Measurements from ENCODE around the gene LILRA6. TPM values are rescaled to one million over a fixed set of nuclear protein-coding genes. Genes with fewer than 3 reads are reported as not detected.
"Not testable (repeated sequence)": the region's sequence is repeated elsewhere in the genome, so short reads cannot be mapped to it uniquely, and the experiment has no call there.

The LILRA6 gene
- total and polyA plus RNA-seq, 5 donors, result 1.00 to 3.9 (median 2.3) TPM

DNA sequence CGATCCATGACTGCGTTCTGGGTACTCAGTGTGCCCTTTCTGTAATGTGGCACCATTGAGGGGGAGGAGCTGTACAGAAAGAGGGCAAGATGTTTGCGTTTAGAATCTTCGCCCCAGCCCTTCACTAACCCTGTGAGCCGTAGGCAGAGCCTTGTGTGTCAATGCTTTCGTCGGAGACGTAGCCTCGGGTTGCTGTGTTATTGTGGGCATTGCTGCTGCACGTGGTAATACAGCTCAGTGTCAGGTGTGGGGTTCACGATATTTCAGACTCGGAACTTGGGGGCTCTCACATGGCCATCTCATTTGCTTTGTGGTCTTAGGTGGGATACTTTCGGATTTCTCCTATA, 35.8 kb downstream of the LILRA6 start:
- Histone ChIP-seq H3K4me1 (ENCODE audit: control insufficient read depth, insufficient read depth, low read length) (peaks cover 27% of the 10 kb centered on the region), H3K4me3 (ENCODE audit: low read length) (no peak overlapping the region), H3K27ac (ENCODE audit: low read length) (no peak overlapping the region), H3K9me3 (ENCODE audit: control insufficient read depth, low read length) (no peaks in the 10 kb centered on the region), H3K27me3 (ENCODE audit: control insufficient read depth, insufficient read depth) (no peaks in the 10 kb centered on the region)
- no peak for ATAC-seq
- WGBS, result 79% methylated on average over 13 of the region's 13 CpGs
- no peak for DNase-seq
- intact Hi-C loops (cut with DNase I), result no loop called here

DNA sequence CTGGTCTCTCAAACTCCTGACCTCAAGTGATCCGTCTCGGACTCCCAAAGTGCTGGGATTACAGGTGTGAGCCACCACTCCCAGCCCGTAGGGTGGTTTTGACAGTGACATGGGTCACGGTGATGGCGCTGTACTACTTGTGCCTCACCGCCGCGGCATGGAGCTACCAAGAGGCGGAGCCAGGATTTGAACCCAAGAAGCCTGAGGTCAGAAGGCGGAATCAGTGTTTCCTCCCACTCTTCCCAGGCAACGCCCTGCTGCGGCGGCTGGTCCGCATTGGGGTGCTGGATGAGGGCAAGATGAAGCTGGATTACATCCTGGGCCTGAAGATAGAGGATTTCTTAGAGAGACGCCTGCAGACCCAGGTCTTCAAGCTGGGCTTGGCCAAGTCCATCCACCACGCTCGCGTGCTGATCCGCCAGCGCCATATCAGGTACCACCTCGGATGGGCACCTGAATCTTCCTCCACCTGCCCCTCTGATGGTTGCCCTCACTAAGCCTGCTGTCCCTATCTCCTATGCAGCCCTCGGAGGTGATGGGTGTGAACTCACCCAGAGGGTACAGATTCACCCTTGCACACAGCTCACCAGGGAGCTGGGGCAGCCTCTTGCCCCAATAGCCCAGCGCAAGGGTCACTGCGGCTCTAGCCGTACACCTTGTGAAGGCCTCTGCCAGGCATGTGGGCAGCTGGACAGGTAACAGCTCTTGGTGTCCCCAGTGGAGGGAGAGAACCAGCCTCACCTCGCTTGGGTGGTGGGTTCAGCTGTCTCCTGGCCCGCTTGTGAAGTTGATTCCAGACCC, 36.4 kb downstream of the LILRA6 start:
- intact Hi-C loops (cut with DNase I), result no loop called here
- WGBS, result 89% methylated on average over 27 of the region's 27 CpGs
- DNase-seq (no peak), ATAC-seq (no peak)
- Histone ChIP-seq H3K4me1 (ENCODE audit: control insufficient read depth, insufficient read depth, low read length) (peaks cover 30% of the 10 kb centered on the region), H3K4me3 (ENCODE audit: low read length) (no peak overlapping the region), H3K9me3 (ENCODE audit: control insufficient read depth, low read length) (no peaks in the 10 kb centered on the region), H3K27me3 (ENCODE audit: control insufficient read depth, insufficient read depth) (no peaks in the 10 kb centered on the region), H3K27ac (ENCODE audit: low read length) (no peak overlapping the region)

DNA sequence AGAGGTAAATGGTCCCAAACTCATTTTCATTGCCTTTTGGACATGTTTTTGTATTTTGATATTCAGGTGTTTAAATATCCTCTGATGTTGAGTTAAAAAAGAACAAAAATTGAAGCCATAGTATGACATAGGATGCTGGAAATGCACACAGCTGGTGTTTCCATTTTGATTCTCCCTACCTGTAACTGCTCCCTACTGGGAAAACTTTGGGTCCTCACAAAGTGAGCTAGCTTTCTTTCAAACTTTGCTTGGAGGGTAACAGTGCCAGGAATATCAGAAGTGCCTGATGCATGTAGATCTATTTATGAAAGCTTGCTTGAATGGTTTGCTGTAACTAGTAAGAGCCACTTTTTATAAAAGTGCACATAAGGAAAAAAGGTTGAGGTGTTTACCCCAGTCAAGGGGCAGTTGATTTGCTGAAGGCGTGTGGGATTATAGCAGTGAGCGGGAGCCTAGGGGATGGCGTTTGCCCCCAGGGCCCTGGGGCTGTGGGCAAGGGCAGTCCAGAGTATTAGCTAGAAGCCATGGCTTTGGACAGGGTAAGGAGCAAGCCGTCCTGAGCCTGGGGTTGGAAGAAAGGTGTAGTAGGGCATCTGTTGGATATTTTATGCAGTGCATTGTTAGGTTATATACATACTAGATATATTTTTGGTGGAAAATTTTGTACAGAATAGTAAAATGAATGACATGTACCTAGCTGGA, 37.7 kb downstream of the LILRA6 start:
- H3K4me1 ChIP-seq (ENCODE audit: control insufficient read depth, insufficient read depth, low read length), result peaks cover 26% of the 10 kb centered on the region
- no peak overlapping the region for H3K4me3 ChIP-seq (ENCODE audit: low read length)
- ATAC-seq (no peak), DNase-seq (no peak)
- H3K9me3 ChIP-seq (ENCODE audit: control insufficient read depth, low read length), result no peaks in the 10 kb centered on the region
- H3K27me3 ChIP-seq (ENCODE audit: control insufficient read depth, insufficient read depth), result no peaks in the 10 kb centered on the region
- 71% methylated on average over 4 of the region's 4 CpGs for WGBS
- intact Hi-C loops (cut with DNase I), result no loop called here
- H3K27ac ChIP-seq (ENCODE audit: low read length), result no peak overlapping the region

DNA sequence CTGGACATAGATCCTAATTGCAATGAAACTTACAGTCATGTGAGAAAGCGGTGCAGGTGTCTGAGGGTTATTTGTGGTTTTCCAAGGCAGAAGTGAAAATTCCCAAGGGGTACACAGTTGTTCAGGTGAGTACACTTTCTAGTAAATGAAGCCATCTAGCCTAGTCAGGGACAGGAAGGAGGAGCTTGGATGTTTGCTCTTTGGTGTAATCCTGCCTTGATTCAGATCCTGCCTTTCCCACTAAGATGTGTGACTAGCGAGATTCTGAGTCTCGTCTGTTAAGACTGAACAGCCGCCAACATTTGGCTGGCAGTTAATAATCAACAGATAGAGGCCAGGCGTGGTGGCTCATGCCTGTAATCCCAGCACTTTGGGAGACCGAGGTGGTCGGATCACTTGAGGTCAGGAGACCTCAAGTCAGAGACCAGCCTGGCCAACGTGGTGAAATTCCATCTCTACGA, 39.4 kb downstream of the LILRA6 start:
- DNase-seq, result no peak
- Histone ChIP-seq H3K4me1 (ENCODE audit: control insufficient read depth, insufficient read depth, low read length) (peaks cover 14% of the 10 kb centered on the region), H3K9me3 (ENCODE audit: control insufficient read depth, low read length) (no peaks in the 10 kb centered on the region), H3K27me3 (ENCODE audit: control insufficient read depth, insufficient read depth) (no peaks in the 10 kb centered on the region), H3K4me3 (ENCODE audit: low read length) (no peak overlapping the region), H3K27ac (ENCODE audit: low read length) (no peak overlapping the region)
- intact Hi-C loops (cut with DNase I), result no loop called here
- no peak for ATAC-seq
- 51% methylated on average over 9 of the region's 9 CpGs for WGBS

DNA sequence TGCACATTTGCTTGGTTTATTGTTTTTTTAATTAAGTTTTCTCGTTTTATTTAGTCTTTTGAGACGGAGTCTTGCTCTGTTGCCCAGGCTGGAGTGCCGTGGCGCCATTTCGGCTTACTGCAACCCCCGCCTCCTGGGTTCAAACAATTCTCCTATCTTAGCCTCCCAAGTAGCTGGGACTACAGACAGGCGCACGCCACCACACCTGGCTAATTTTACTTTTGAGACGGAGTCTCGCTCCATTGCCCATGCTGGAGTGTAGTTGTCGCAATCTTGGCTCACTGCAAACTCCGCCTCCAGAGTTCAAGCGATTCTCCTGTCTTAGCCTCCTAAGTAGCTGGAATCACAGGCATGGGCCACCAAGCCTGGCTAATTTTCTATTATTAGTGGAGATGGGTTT, 40.6 kb downstream of the LILRA6 start:
- WGBS, result 69% methylated on average over 13 of the region's 13 CpGs
- Histone ChIP-seq H3K4me1 (ENCODE audit: control insufficient read depth, insufficient read depth, low read length) (peaks cover 14% of the 10 kb centered on the region), H3K27me3 (ENCODE audit: control insufficient read depth, insufficient read depth) (no peaks in the 10 kb centered on the region), H3K9me3 (ENCODE audit: control insufficient read depth, low read length) (no peaks in the 10 kb centered on the region), H3K4me3 (ENCODE audit: low read length) (peak overlapping the region; percentile 84), H3K27ac (ENCODE audit: low read length) (no peak overlapping the region)
- DNase-seq (no peak), ATAC-seq (no peak)
- intact Hi-C loops (cut with DNase I), result no loop called here

DNA sequence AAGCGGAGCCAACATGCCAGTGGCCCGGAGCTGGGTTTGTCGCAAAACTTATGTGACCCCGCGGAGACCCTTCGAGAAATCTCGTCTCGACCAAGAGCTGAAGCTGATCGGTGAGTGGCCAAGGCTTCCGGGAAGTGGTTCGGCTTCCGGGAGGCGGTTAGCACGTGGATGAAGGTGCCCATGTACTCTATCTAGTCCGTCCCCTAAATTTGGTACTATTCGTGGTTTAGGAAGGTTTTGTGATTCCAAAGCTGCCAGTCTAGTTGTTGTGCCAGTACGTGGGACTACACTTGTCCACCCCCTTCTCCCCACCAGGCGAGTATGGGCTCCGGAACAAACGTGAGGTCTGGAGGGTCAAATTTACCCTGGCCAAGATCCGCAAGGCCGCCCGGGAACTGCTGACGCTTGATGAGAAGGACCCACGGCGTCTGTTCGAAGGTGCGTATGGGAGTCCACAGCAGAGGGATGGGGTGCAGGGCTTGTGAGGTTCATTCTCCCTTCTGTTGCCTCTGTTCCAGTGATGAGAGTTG, 41.4 kb downstream of the LILRA6 start:
- peak overlapping the region; percentile 84 for H3K4me3 ChIP-seq (ENCODE audit: low read length)
- intact Hi-C loops (cut with DNase I), result no loop called here
- H3K27ac ChIP-seq (ENCODE audit: low read length), result peak overlapping the region; percentile 99
- H3K4me1 ChIP-seq (ENCODE audit: control insufficient read depth, insufficient read depth, low read length), result peaks cover 14% of the 10 kb centered on the region
- DNase-seq (peak in 2 of 3 donors; percentile 35 to 38), ATAC-seq (peak in 1 of 2 donors; percentile 7)
- 3% methylated on average over 28 of the region's 28 CpGs for WGBS
- no peaks in the 10 kb centered on the region for H3K27me3 ChIP-seq (ENCODE audit: control insufficient read depth, insufficient read depth)
- no peaks in the 10 kb centered on the region for H3K9me3 ChIP-seq (ENCODE audit: control insufficient read depth, low read length)

DNA sequence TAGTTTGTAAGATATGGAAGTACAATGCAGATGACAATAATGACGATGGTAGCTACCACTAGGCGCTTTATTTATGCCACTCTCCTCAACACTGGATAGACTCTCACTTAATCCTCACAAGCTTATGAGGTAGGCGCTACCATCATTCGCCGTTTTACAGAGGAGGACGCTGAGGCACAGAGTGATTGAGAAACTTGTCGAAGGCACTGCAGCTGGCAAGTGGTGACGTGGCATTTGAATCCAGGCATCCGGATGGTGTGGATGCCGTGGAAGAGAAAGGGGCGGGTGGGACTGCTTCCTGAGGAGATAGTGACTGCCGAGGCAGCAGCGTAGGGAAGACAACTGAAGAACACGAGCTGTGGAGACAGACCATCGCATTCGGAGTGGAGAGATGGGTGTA, 43.2 kb downstream of the LILRA6 start:
- DNase-seq, result peak in 1 of 3 donors; percentile 32
- Histone ChIP-seq H3K27ac (ENCODE audit: low read length) (no peak overlapping the region), H3K9me3 (ENCODE audit: control insufficient read depth, low read length) (no peaks in the 10 kb centered on the region), H3K27me3 (ENCODE audit: control insufficient read depth, insufficient read depth) (no peaks in the 10 kb centered on the region), H3K4me1 (ENCODE audit: control insufficient read depth, insufficient read depth, low read length) (peaks cover 14% of the 10 kb centered on the region), H3K4me3 (ENCODE audit: low read length) (no peak overlapping the region)
- intact Hi-C loops (cut with DNase I), result no loop called here
- WGBS, result 74% methylated on average over 16 of the region's 16 CpGs
- ATAC-seq, result no peak

DNA sequence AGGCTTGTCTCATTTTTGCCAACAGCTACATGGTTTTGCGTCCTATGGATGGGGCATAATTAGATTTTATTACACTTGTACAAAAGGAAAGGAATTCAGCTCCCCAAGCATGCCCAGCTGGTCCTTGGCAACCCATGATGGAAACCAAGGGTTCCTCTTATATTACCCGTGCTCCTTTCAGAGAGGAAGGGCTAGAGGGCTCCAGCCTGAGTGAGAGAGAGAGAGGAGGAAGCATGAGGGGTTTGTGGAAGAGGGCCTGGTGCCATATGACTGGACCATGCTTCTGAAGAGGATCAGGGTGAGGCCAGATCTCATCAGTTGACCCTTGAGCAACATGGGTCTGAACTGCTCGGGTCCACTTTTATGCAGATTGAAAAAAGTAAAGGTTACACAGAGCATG, 45.5 kb downstream of the LILRA6 start:
- ATAC-seq, result no peak
- intact Hi-C loops (cut with DNase I), result no loop called here
- WGBS, result 89% methylated on average over 3 of the region's 3 CpGs

DNA sequence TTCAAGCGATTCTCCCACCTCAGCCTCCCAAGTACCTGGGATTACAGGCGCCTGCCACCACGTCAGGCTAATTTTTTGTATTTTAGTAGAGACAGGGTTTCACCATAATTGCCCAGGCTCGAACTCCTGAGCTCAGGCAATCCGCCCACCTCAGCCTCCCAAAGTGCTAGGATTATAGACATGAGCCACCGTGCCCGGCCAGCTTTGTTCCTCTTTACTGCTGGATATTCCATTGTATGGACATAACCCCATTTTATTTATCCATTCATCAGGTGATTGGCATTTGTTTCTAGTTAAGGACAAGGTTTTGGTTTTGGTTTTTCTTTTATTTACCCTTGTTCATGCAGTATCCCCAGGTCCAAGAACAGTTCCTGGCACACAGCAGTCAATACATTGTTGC, 46.1 kb downstream of the LILRA6 start:
- 95% methylated on average over 7 of the region's 7 CpGs for WGBS
- no peak overlapping the region for H3K4me3 ChIP-seq (ENCODE audit: low read length)
- no peak overlapping the region for H3K27ac ChIP-seq (ENCODE audit: low read length)
- H3K9me3 ChIP-seq (ENCODE audit: control insufficient read depth, low read length), result no peaks in the 10 kb centered on the region
- no peaks in the 10 kb centered on the region for H3K27me3 ChIP-seq (ENCODE audit: control insufficient read depth, insufficient read depth)
- H3K4me1 ChIP-seq (ENCODE audit: control insufficient read depth, insufficient read depth, low read length), result peaks cover 2% of the 10 kb centered on the region
- DNase-seq (peak in 1 of 3 donors; percentile 4), ATAC-seq (no peak)
- intact Hi-C loops (cut with DNase I), result no loop called here

More for the DNA sequence above, 45.5 kb downstream of the LILRA6 start:
- no peak overlapping the region for H3K27ac ChIP-seq (ENCODE audit: low read length)
- H3K4me3 ChIP-seq (ENCODE audit: low read length), result no peak overlapping the region
- no peak for DNase-seq
- H3K27me3 ChIP-seq (ENCODE audit: control insufficient read depth, insufficient read depth), result no peaks in the 10 kb centered on the region
- no peaks in the 10 kb centered on the region for H3K9me3 ChIP-seq (ENCODE audit: control insufficient read depth, low read length)
- H3K4me1 ChIP-seq (ENCODE audit: control insufficient read depth, insufficient read depth, low read length), result peaks cover 4% of the 10 kb centered on the region

DNA sequence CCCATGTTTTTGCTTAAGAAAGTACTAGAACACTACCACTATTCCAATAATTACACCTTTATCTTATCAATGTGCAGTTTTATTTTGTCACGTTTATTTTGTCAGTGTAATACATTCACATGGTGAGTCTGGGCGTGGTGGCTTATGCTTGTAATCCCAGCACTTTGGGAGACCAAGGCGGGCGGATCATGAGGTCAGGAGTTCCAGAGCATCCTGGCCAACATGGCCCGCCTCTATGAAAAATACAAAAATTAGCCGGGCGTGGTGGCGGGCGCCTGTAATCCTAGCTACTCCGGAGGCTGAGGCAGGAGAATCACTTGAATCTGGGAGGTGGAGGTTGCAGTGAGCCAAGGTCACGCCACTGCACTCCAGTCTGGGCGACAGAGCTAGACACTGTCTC, 48.1 kb downstream of the LILRA6 start:
- H3K27me3 ChIP-seq (ENCODE audit: control insufficient read depth, insufficient read depth); H3K9me3 ChIP-seq (ENCODE audit: control insufficient read depth, low read length); intact Hi-C loops (cut with DNase I); ATAC-seq; H3K27ac ChIP-seq (ENCODE audit: low read length); H3K4me3 ChIP-seq (ENCODE audit: low read length); H3K4me1 ChIP-seq (ENCODE audit: control insufficient read depth, insufficient read depth, low read length): not testable (repeated sequence)
- 92% methylated on average over 12 of the region's 12 CpGs for WGBS
- DNase-seq, result peak in 1 of 3 donors; percentile 40

DNA sequence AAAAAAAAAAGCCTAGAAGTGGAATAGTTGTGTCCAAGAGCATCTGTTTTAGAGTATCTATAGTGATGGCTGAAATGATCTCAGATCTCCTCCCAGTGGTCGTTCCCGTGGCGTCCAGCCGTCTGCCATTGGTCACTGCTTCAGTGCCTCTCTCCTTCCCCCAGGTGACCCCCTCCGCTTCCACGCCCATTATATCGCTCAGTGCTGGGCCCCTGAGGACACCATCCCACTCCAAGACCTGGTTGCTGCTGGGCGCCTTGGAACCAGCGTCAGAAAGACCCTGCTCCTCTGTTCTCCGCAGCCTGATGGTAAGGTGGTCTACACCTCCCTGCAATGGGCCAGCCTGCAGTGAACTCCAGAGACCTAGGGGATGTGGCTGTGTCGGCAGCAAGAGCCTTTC, 49.6 kb downstream of the LILRA6 start:
- no peak overlapping the region for H3K4me3 ChIP-seq (ENCODE audit: low read length)
- 93% methylated on average over 11 of the region's 11 CpGs for WGBS
- peaks cover 2% of the 10 kb centered on the region for H3K4me1 ChIP-seq (ENCODE audit: control insufficient read depth, insufficient read depth, low read length)
- H3K9me3 ChIP-seq (ENCODE audit: control insufficient read depth, low read length), result no peaks in the 10 kb centered on the region
- intact Hi-C loops (cut with DNase I), result no loop called here
- DNase-seq (no peak), ATAC-seq (no peak)
- no peaks in the 10 kb centered on the region for H3K27me3 ChIP-seq (ENCODE audit: control insufficient read depth, insufficient read depth)
- H3K27ac ChIP-seq (ENCODE audit: low read length), result no peak overlapping the region

All from right cardiac atrium (tissue), 5 donors.